ENCODE results near the gene PRR9. TPM values are rescaled to one million over a fixed set of nuclear protein-coding genes. Genes with fewer than 3 reads are reported as not detected.
A peak's percentile ranks its signal among the peaks of the same experiment; 100 is the strongest.

Gene PRR9
- total RNA-seq, 4 donors from 2014 or later: 2.0 to 5.4 TPM; not detected in 2

DNA sequence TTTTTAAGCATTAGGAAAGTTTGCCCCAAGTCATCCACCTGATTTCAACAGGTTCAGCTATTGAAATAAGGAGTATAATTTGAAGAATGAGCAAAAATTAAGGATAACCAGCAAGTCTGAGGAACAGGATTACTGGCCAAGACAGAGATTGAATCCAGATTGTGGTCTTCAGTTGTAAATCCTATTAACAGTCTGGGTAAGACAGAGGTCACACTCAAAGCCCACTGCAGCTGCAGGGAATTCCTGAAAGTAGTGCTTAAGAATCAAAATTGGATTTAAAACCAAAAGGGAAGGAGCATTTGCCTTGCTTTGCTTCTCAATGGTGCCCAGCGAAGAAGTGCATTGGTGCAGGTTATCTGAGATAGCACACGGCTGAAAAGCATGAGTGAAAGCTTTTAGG, 35.7 kb downstream of the PRR9 start:
- DNase-seq (ENCODE audit: low spot score) (no peak), ATAC-seq (ENCODE audit: low FRiP score) (no peak)
- TF ChIP-seq, protein P1, sequence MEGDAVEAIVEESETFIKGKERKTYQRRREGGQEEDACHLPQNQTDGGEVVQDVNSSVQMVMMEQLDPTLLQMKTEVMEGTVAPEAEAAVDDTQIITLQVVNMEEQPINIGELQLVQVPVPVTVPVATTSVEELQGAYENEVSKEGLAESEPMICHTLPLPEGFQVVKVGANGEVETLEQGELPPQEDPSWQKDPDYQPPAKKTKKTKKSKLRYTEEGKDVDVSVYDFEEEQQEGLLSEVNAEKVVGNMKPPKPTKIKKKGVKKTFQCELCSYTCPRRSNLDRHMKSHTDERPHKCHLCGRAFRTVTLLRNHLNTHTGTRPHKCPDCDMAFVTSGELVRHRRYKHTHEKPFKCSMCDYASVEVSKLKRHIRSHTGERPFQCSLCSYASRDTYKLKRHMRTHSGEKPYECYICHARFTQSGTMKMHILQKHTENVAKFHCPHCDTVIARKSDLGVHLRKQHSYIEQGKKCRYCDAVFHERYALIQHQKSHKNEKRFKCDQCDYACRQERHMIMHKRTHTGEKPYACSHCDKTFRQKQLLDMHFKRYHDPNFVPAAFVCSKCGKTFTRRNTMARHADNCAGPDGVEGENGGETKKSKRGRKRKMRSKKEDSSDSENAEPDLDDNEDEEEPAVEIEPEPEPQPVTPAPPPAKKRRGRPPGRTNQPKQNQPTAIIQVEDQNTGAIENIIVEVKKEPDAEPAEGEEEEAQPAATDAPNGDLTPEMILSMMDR (IDR thresholded peaks at IDR 0.05): no peak

DNA sequence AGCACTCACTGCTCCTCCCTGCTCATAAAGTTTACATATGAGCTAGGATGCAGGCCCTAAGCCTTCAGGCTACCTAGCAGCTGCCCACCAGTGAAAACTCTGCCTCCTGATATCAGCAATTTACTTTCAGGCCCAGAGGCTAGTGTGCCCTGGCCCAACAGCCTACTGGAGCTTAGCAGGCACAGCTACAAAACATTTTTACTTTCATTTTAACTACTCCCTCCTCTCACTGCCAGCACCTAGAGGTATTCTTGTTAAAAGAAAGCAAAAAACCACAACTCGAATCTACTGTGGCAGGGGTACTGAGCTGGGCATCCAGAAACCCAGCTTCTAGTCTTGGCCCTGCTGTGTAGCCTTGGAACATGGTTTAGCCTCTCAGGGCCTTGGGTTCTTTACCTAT, 36.3 kb downstream of the PRR9 start:
- TF ChIP-seq, protein P1 (IDR thresholded peaks at IDR 0.05): no peak
- ATAC-seq (ENCODE audit: low FRiP score): no peak
- no peak for DNase-seq (ENCODE audit: low spot score)

DNA sequence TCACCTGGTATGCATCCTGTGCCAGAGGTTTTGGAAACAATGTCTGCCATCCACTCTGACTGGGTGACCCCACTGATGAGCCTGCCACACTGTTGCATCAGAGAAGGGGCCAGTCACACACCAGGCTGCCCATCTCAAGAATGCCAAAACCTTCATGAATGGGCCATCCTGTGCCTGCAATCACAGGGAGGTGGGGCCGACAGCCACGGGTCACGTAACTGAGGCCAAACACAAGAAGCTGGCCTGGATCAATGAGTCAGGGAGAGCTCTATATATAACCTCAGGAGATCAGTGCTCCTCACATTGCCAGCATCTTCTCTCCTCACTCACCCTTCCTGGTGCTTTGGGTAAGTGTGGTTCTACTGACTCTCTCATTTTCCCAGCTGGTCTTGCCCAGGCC, 42.0 kb downstream of the PRR9 start, which contains the start of gene LORICRIN:
Gene LORICRIN, plus strand, starts transcription at position 301 of the 400 bp plus-strand sequence. CDS start 1,263 bp downstream, outside the sequence.
- no peak for ATAC-seq (ENCODE audit: low FRiP score)
- DNase-seq (ENCODE audit: low spot score): no peak
- TF ChIP-seq, protein P1 (IDR thresholded peaks at IDR 0.05): no peak

DNA sequence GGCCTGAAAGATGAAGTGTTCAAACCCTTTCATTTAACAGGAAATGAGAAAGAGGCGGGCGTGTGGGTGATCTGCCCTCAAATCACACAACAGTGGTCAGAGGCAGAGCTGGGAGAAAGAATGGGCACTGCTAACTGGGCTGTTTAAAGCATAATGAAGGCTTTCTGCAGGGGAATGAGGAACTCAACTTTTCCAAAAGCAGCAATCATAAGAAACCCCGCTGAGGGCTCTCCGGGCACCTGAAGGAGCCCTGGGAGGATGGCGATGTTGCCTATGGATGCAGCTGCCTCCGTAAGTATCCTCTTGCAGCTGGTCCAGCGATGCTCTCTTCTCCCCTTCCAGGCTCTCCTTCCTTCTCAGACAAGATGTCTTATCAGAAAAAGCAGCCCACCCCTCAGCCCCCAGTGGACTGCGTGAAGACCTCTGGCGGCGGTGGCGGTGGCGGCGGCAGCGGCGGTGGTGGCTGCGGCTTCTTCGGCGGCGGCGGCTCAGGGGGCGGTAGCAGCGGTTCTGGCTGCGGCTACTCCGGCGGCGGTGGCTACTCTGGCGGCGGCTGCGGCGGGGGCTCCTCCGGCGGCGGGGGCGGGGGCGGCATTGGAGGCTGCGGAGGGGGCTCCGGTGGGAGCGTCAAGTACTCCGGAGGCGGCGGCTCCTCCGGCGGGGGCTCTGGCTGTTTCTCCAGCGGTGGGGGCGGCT, 43.3 kb downstream of the PRR9 start:
- DNase-seq (ENCODE audit: low spot score) (no peak), ATAC-seq (ENCODE audit: low FRiP score) (peak; percentile 22)
- TF ChIP-seq, protein P1 (IDR thresholded peaks at IDR 0.05): no peak

DNA sequence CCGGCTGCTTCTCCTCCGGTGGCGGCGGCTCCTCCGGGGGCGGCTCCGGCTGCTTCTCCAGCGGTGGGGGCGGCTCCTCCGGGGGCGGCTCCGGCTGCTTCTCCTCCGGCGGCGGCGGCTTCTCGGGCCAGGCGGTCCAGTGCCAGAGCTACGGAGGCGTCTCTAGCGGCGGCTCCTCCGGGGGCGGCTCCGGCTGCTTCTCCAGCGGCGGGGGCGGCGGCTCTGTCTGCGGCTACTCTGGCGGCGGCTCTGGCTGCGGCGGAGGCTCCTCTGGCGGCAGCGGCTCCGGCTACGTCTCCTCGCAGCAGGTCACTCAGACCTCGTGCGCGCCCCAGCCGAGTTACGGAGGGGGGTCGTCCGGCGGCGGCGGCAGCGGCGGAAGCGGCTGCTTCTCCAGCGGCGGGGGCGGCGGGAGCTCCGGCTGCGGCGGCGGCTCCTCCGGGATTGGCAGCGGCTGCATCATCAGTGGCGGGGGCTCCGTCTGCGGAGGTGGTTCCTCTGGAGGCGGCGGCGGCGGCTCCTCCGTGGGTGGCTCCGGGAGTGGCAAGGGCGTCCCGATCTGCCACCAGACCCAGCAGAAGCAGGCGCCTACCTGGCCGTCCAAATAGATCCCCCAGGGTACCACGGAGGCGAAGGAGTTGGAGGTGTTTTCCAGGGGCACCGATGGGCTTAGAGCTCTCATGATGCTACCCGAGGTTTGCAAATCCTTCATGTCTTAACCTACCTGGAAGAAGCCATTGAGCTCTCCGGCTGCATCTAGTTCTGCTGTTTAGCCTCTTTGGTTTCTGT, 44.1 kb downstream of the PRR9 start:
- TF ChIP-seq, protein P1 (IDR thresholded peaks at IDR 0.05): no peak
- DNase-seq (ENCODE audit: low spot score) (no peak), ATAC-seq (ENCODE audit: low FRiP score) (peak; percentile 50)

DNA sequence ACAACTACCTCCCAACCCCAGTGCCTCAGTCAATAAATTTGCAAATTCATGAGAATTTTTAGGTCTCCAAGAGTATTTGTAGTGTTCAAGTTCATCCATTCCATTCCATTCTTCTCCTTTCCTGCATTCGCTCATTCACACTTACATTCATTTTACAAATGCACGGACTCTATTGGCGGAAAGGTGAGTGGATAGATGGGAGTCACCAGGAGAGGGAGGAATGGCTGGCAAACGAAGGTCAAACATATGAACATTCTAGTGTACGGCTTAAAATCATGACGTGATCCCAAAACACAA, 44.6 kb downstream of the PRR9 start:
- TF ChIP-seq, protein P1 (IDR thresholded peaks at IDR 0.05): no peak
- ATAC-seq (ENCODE audit: low FRiP score) (no peak), DNase-seq (ENCODE audit: low spot score) (no peak)
